Epithelial cell of esophagus (primary cell): ENCODE measurements around the gene UBE2J2.

Source experiments
- DNase-seq: peaks from one replicate; pipeline ENCODE4 v3.0.0; 2010; ENCODE audit warnings: low read depth
- H3K4me3 ChIP-seq: 2 replicates; pipeline ENCODE4 v1.5.1; 2011; ENCODE audit warnings: mild to moderate bottlenecking, low read length, control low read depth
- TF ChIP-seq, protein P1 (sequence below): IDR thresholded peaks from 2 replicates; pipeline ENCODE4 v1.5.1; 2011; ENCODE audit warnings: low read depth, mild to moderate bottlenecking, low read length, control low read depth, inconsistent platforms; ENCODE audit not compliant: insufficient read depth; ENCODE audit errors: missing control alignments

UBE2J2 gene

DNA sequence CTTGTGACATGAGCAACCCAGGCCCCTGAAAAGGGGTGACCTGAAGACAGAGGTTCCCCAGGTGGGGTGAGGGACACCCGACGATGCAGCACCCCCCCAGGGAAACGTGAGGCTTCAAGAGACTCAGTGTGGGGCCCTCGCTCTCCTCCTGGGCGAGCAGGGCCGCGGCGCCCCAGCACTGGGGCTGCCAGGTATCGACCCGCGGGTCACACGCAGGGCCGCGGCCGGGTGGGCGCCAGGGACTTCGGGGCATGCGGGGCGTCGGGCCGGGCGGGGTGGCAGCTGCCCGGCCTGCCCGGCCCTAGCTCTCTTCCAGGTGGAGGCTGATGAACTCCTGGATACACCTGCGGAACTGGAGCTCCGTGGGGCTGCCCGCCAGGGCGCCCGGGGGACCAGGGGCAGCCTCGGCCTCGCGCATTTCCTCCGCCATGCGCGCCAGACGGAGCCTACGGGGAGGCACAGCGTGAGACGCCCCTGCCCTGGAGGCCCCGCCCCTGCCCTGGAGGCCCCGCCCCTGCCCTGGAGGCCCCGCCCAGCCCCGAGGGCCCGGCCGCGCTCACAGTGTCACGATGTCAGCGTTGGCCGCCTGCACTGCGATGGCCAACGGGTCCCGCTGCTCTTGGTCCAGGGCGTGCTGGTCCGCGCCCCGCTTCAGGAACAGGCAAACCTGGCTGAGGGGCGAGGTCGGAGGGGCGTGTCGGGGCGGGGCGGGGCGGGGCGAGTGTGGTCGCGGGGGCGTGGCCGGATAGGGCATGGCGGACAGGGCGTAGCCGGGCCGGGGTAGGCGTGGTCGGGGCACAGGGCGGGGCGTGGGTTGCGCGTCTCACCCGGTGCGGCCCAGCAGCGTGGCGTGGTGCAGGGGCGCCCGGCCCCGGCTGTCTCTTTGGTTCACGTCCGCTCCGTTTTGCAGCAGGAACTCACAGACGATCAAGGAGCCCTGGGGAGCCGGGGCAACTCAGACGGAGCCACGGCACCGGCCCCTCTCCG lies 19.9 kb upstream of the UBE2J2 start:
- TF ChIP-seq, protein P1, sequence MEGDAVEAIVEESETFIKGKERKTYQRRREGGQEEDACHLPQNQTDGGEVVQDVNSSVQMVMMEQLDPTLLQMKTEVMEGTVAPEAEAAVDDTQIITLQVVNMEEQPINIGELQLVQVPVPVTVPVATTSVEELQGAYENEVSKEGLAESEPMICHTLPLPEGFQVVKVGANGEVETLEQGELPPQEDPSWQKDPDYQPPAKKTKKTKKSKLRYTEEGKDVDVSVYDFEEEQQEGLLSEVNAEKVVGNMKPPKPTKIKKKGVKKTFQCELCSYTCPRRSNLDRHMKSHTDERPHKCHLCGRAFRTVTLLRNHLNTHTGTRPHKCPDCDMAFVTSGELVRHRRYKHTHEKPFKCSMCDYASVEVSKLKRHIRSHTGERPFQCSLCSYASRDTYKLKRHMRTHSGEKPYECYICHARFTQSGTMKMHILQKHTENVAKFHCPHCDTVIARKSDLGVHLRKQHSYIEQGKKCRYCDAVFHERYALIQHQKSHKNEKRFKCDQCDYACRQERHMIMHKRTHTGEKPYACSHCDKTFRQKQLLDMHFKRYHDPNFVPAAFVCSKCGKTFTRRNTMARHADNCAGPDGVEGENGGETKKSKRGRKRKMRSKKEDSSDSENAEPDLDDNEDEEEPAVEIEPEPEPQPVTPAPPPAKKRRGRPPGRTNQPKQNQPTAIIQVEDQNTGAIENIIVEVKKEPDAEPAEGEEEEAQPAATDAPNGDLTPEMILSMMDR, result no peak
- no peak for DNase-seq
- no peak overlapping the region for H3K4me3 ChIP-seq

GRCh38 chr1:1292851-1293250 lies 19.2 kb upstream of the UBE2J2 start:
- TF ChIP-seq, protein P1, result no peak
- no peak for DNase-seq
- H3K4me3 ChIP-seq, result no peak overlapping the region

DNA sequence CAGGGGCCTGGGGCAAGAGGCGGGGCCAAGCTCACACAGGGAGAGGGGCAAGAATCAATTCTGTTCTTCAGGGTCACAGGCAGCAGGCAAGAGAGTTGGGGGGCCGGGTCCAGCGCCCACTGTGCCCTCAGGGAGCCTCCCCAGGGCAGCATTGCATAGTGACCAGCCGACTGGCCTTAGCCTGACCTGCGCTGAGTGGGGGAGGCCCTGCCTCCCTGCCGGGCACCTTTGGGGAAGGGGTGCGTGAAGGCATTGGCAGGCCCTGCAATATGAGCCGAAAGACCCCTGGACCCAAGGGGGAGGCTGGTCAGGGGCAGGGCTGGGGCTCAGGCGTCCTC lies 18.8 kb upstream of the UBE2J2 start:
- TF ChIP-seq, protein P1, result no peak
- no peak overlapping the region for H3K4me3 ChIP-seq
- no peak for DNase-seq

GRCh38 chr1:1291548-1292441 lies 18.1 kb upstream of the UBE2J2 start:
- DNase-seq, result peak; percentile 86
- no peak overlapping the region for H3K4me3 ChIP-seq
- TF ChIP-seq, protein P1, result peak; percentile 71

DNA sequence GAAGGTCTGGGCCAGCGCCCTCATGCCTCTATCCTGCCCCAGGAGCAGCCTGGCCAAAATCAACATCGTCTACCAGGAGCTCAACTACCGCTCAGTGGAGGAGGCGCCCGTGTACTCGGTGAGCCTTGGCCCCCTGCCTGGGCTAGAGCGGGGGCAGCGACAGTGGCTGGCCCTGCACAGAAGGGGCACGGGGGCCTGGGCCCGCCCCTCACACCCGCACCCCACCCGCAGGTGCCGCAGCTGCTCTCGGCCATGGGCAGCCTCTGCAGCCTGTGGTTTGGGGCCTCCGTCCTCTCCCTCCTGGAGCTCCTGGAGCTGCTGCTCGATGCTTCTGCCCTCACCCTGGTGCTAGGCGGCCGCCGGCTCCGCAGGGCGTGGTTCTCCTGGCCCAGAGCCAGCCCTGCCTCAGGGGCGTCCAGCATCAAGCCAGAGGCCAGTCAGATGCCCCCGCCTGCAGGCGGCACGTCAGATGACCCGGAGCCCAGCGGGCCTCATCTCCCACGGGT lies 17.4 kb upstream of the UBE2J2 start:
- no peak overlapping the region for H3K4me3 ChIP-seq
- TF ChIP-seq, protein P1, result no peak
- DNase-seq, result no peak

GRCh38 chr1:1290238-1290731 lies 16.6 kb upstream of the UBE2J2 start:
- H3K4me3 ChIP-seq, result no peak overlapping the region
- DNase-seq, result peak; percentile 55

More at GRCh38 chr1:1290238-1290731, 16.6 kb upstream of the UBE2J2 start:
- TF ChIP-seq, protein P1, result peak; percentile 62
